Central memory CD8-positive, alpha-beta T cell (primary cell): Measurements from ENCODE around the gene USP46.

Experiments
- ATAC-seq: fragments of 150-1000 bp; cut with Tn5 transposase; replicated peaks from 2 replicates; pipeline ENCODE4 v1.10.0; 2022; ENCODE audit warnings: mild to moderate bottlenecking, moderate FRiP score, moderate number of reproducible peaks; ENCODE audit not compliant: poor library complexity, severe bottlenecking; ENCODE audit errors: extremely low read depth
- DNase-seq, 2 donors: peaks; one replicate each; pipeline ENCODE4 v3.0.0; 2021; ENCODE audit warnings: low spot score in 2 of 2
- H3K27ac Mint-ChIP-seq: one replicate; pipeline ENCODE4 v1.8.0; 2022; ENCODE audit warnings: low read depth, mild to moderate bottlenecking, moderate library complexity, mixed read lengths
- H3K27me3 Mint-ChIP-seq: one replicate; pipeline ENCODE4 v1.8.0; 2022; ENCODE audit warnings: mixed read lengths
- H3K36me3 Mint-ChIP-seq: one replicate; pipeline ENCODE4 v1.8.0; 2022; ENCODE audit warnings: mild to moderate bottlenecking, moderate library complexity, mixed read lengths; ENCODE audit not compliant: insufficient read depth
- H3K4me1 Mint-ChIP-seq: one replicate; pipeline ENCODE4 v1.8.0; 2022; ENCODE audit warnings: mixed read lengths
- H3K4me3 Mint-ChIP-seq: one replicate; pipeline ENCODE4 v1.8.0; 2022; ENCODE audit warnings: mild to moderate bottlenecking, moderate library complexity, mixed read lengths
- H3K9me3 Mint-ChIP-seq: one replicate; pipeline ENCODE4 v1.8.0; 2022; ENCODE audit warnings: mixed read lengths

The USP46 gene, protein sequence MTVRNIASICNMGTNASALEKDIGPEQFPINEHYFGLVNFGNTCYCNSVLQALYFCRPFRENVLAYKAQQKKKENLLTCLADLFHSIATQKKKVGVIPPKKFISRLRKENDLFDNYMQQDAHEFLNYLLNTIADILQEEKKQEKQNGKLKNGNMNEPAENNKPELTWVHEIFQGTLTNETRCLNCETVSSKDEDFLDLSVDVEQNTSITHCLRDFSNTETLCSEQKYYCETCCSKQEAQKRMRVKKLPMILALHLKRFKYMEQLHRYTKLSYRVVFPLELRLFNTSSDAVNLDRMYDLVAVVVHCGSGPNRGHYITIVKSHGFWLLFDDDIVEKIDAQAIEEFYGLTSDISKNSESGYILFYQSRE

DNA sequence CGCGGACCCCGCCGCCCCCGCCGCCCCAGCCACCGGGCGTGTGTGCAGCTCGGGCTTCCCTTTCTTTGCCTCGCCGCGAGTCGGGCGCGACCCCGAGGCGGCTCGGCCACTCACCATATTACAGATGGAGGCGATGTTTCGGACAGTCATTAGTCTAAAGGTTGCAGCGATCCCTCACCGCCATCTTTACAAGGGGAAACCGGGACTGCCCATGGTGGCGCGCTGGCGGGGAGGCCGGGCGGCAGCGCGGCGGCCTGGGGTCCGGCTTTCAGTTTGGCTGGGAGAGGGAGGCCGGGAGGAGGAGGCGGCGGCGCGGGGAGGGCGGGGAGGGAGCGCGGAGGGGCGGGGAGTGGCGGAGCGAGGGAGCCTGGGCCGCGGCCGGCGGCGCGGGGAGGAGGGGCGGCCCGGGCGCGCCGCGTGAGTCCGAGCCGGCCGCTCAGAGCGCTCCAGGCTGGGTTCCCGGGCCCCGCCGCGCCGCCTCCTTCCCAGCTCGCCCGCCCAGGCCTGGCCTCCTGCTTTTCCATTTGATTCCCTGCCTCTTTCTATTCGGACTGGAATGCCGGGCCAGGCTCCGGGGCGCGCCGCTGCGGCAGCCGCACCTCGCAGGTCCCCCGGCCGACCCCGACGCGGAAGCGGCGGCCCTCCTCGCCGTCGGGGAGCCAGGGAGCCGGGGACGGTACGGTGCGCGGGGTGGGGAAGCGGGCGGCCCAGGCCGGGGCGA lies at the start of gene USP46:
Gene USP46 (minus strand): TSS at position 301 of the 721 bp plus-strand sequence. CDS start 151 bp downstream, at position 150.
- no peaks in the 10 kb centered on the region for H3K27me3 Mint-ChIP-seq
- no peaks in the 10 kb centered on the region for H3K9me3 Mint-ChIP-seq
- peak within 1 kb of the TSS; percentile 65 for H3K27ac Mint-ChIP-seq
- H3K36me3 Mint-ChIP-seq: peaks cover 5% of the 10 kb centered on the region
- DNase-seq (peak in 1 of 2 donors; percentile 24), ATAC-seq (peak; percentile 73)
- peak within 1 kb of the TSS; percentile 81 for H3K4me3 Mint-ChIP-seq
- peaks cover 34% of the 10 kb centered on the region for H3K4me1 Mint-ChIP-seq

DNA sequence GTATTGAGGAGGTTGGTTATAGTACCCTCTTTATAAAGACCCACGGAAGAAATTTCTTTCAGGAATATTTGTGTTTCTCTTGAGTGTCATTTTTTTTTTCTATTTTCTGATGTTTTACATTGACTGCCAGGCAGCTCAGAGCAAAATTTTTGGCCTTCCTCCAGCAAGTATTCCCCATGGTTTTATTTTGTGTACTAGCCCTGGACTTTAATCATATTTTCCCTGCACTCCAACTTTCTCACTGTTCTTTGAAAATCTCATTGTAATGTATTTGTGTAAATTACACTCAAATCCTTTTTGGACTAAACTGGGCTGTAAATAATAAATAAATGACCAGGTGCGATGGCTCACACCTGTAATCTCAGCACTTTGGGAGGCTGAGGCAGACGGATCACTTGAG lies 45.6 kb upstream of the USP46 start:
- DNase-seq (no peak), ATAC-seq (no peak)
- Mint-ChIP-seq H3K27ac (no peak overlapping the region), H3K27me3 (no peaks in the 10 kb centered on the region), H3K9me3 (no peaks in the 10 kb centered on the region), H3K4me1 (no peaks in the 10 kb centered on the region), H3K4me3 (no peak overlapping the region), H3K36me3 (peaks cover 4% of the 10 kb centered on the region)

DNA sequence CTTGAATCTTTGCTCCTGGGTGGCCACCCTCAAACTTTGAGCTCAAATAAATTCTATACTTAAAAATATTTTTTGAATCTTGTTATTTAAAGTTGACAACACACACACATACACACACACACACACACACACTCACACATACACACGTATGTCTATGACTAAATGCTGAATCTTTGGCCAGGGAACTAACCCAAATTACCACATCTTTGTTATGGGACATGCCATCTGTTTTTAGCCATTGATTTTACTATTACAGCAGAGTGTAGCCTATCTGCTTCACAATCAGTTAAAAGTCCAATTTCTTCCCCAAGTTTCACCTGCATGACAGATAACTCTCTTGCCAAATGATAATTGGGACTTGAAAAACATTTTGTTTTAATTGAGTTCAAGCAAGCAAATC lies 45.0 kb upstream of the USP46 start:
- H3K36me3 Mint-ChIP-seq: peaks cover 1% of the 10 kb centered on the region
- H3K4me1 Mint-ChIP-seq: no peaks in the 10 kb centered on the region
- no peak for ATAC-seq
- H3K27me3 Mint-ChIP-seq: no peaks in the 10 kb centered on the region
- H3K9me3 Mint-ChIP-seq: no peaks in the 10 kb centered on the region
- H3K27ac Mint-ChIP-seq: no peak overlapping the region
- no peak for DNase-seq
- no peak overlapping the region for H3K4me3 Mint-ChIP-seq

DNA sequence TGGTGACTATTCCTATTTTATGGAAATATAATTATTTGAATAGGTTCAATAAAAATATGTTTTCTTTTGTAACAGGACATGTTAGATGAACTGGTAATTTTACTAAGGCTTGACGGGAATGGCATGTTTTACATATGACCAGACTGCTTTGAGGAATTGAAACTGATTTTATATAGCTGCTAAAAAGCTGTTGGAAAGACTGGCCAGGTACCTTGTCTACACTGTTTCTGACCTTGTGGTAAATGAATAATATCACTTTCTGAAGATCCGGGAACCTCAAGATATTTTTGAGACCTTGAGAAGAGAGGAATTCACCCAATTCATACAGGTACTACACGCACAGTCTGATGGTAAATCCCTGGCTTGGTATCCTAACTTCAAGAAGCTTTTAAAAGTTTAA lies 42.1 kb upstream of the USP46 start:
- Mint-ChIP-seq H3K36me3 (peaks cover 1% of the 10 kb centered on the region), H3K9me3 (no peaks in the 10 kb centered on the region), H3K27ac (no peak overlapping the region), H3K27me3 (peaks cover 9% of the 10 kb centered on the region), H3K4me3 (no peak overlapping the region), H3K4me1 (peaks cover 6% of the 10 kb centered on the region)
- no peak for ATAC-seq
- DNase-seq: no peak

DNA sequence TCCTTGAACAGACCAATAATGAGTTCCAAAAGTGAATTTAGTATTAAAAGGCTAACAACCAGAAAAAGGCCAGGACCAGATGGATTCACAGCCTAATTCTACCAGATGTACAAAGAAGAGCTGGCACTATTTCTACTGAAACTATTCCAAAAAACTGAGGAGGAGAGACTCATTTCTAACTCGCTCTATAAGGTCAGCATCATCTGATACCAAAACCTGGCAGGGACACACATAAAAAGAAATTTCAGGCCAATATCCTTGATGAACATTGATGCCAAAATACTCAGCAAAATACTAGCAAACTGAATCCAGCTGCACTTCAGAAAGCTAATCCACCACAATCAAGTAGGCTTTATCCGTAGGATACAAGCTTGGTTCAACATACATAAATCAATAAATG lies 35.8 kb upstream of the USP46 start:
- Mint-ChIP-seq H3K4me3 (no peak overlapping the region), H3K27ac (no peak overlapping the region)
- DNase-seq: no peak

DNA sequence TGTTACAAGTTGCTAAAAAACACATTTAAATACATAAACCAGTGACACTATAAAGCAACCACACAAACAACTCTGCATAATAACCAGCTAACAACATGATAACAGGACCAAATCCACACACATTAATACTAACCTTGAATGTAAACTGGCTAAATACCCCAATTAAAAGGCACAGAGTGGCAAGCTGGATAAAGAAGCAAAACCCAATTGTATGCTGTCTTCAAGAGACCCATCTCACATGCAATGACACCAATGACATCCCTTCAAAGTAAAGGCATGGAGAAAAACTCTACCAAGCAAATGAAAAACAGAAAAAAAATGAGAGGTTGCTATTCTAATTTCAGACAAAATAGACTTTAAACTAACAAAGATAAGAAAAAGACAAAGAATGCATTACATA lies 34.4 kb upstream of the USP46 start:
- Mint-ChIP-seq H3K27me3 (peaks cover 41% of the 10 kb centered on the region), H3K36me3 (no peaks in the 10 kb centered on the region), H3K4me1 (peaks cover 8% of the 10 kb centered on the region), H3K9me3 (peaks cover 26% of the 10 kb centered on the region), H3K27ac (no peak overlapping the region), H3K4me3 (no peak overlapping the region)
- ATAC-seq (no peak), DNase-seq (no peak)

More for the DNA sequence above, 35.8 kb upstream of the USP46 start:
- ATAC-seq: no peak
- H3K4me1 Mint-ChIP-seq: peaks cover 8% of the 10 kb centered on the region
- H3K9me3 Mint-ChIP-seq: peaks cover 26% of the 10 kb centered on the region
- H3K27me3 Mint-ChIP-seq: peaks cover 41% of the 10 kb centered on the region
- H3K36me3 Mint-ChIP-seq: no peaks in the 10 kb centered on the region

DNA sequence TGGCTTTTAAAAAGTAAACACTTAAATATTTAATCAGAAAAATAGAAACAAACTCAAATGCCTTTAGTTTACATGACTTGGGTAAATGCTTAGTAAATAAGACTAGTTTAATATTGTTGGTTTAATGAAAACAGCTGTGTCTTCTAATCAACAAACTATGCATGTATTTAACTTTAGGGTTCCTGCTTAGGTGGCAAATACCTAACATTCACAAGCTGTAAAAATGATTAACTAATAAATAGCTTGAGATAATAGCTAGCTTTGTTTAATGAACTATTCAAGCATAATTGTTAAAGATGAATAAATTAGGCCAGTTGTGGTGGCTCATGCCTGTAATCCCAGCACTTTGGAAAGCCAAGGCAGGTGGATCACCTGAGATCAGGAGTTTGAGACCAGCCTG lies 30.0 kb upstream of the USP46 start:
- no peak overlapping the region for H3K4me3 Mint-ChIP-seq
- no peak overlapping the region for H3K27ac Mint-ChIP-seq
- no peak for ATAC-seq

DNA sequence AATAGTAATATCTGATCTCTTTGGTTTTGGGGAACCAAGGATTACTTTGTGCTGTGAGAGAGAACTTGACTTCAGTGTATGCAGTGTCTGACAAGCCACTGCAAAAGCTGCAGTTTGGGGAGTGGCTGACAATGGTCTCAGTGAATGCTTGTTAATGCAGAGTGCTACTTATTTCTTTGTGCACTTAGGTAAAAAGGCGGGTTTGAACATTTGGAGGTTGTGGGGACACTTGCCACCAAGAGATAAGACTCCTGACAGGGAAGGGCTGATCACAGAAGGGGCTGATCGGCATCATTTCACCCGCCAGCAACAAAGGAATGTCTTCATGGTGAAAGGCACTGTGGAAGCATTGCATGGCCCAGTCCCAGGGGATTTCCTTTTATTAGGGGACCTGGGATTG lies 28.6 kb upstream of the USP46 start:
- ATAC-seq (no peak), DNase-seq (no peak)
- peaks cover 23% of the 10 kb centered on the region for H3K27me3 Mint-ChIP-seq
- H3K36me3 Mint-ChIP-seq: no peaks in the 10 kb centered on the region
- H3K27ac Mint-ChIP-seq: no peak overlapping the region
- peaks cover 6% of the 10 kb centered on the region for H3K9me3 Mint-ChIP-seq
- no peaks in the 10 kb centered on the region for H3K4me1 Mint-ChIP-seq
- H3K4me3 Mint-ChIP-seq: no peak overlapping the region

More for the DNA sequence above, 30.0 kb upstream of the USP46 start:
- DNase-seq: no peak
- H3K4me1 Mint-ChIP-seq: no peaks in the 10 kb centered on the region
- peaks cover 20% of the 10 kb centered on the region for H3K9me3 Mint-ChIP-seq
- H3K36me3 Mint-ChIP-seq: no peaks in the 10 kb centered on the region
- H3K27me3 Mint-ChIP-seq: peaks cover 32% of the 10 kb centered on the region

DNA sequence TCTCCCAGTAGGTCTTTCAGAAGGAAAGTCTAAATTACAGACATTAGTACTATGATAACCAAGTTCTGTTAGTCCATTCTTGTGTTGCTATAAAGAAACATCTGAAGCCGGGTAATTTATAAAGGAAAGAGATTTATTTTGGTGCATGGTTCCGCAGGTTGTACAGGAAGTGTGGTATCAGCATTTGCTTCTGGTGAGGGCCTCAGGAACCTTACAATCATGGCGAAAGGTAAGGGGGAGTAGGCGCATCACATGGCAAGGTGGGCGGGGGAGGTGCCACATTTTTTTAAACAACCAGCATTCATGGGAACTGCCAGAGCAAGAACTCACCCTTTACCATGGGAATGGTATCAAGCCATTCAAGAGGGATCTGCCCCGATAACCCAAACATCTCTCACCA lies 26.2 kb upstream of the USP46 start:
- ATAC-seq (no peak), DNase-seq (no peak)
- no peaks in the 10 kb centered on the region for H3K36me3 Mint-ChIP-seq
- H3K4me3 Mint-ChIP-seq: no peak overlapping the region
- peaks cover 21% of the 10 kb centered on the region for H3K27me3 Mint-ChIP-seq
- no peak overlapping the region for H3K27ac Mint-ChIP-seq
- H3K4me1 Mint-ChIP-seq: no peaks in the 10 kb centered on the region
- H3K9me3 Mint-ChIP-seq: no peaks in the 10 kb centered on the region

DNA sequence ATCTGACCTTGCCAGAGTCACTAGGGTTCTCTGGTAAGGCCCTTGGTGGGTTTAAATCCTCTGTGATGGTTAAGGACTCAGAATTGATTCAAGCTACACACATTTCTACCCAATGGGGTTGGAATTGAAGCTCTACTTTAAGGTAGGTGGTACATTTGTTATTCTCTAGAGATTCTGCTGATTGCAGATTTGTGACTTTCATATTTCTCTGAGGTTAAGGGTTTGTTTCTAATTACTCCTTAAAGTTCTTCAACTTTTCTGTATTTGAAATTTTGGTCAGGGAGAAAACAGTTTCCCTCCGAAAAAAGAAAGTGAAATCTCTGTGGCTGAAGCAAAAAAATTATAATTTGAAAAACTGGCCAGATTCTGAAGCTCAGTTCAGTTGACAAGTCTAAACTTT lies 25.8 kb upstream of the USP46 start:
- no peak overlapping the region for H3K27ac Mint-ChIP-seq
- ATAC-seq: no peak

DNA sequence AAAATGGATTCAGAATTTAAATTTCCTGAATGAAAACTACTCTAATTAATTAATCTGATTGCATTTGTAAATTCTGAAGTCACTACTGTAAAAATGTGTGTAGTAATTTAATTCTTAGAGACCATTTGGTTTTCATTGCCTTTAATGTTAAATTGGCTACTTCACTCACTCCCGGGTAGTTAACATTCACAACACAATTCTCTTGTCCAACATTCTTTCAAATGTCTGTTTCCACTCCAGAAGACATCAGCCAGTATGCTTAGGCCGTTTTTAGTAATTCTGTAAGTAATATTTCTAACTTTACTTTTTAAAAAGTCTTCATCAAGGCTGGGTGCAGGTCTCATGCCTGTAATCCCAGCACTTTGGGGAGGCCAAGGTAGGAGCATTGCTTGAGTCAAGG lies 21.3 kb upstream of the USP46 start:
- Mint-ChIP-seq H3K4me1 (no peaks in the 10 kb centered on the region), H3K27me3 (peaks cover 21% of the 10 kb centered on the region), H3K9me3 (no peaks in the 10 kb centered on the region), H3K36me3 (no peaks in the 10 kb centered on the region), H3K27ac (no peak overlapping the region), H3K4me3 (no peak overlapping the region)
- no peak for ATAC-seq
- DNase-seq: no peak

More for the DNA sequence above, 25.8 kb upstream of the USP46 start:
- Mint-ChIP-seq H3K4me3 (no peak overlapping the region), H3K4me1 (no peaks in the 10 kb centered on the region), H3K9me3 (no peaks in the 10 kb centered on the region), H3K36me3 (no peaks in the 10 kb centered on the region), H3K27me3 (peaks cover 21% of the 10 kb centered on the region)
- no peak for DNase-seq

DNA sequence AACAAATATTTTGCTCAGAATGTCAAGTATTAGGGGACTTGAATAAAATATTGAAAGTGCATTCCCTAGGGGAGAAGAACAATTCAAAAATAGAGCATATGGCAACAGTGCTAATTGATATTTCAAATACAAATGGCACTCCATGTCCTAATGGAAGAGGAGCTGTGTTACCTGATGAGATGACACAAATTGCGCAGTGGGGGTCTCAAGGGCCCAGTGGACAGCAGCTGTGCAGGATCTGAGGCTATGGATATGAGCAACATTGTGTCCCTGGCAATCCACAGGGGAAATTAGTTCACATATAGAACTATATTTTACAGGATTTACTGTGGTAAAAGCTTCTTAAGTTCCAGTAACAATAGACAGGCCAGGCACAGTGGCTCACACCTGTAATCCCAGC lies 17.4 kb upstream of the USP46 start:
- H3K36me3 Mint-ChIP-seq: no peaks in the 10 kb centered on the region
- ATAC-seq (no peak), DNase-seq (no peak)
- H3K4me3 Mint-ChIP-seq: no peak overlapping the region
- H3K27ac Mint-ChIP-seq: no peak overlapping the region
- no peaks in the 10 kb centered on the region for H3K9me3 Mint-ChIP-seq
- H3K4me1 Mint-ChIP-seq: no peaks in the 10 kb centered on the region
- peaks cover 17% of the 10 kb centered on the region for H3K27me3 Mint-ChIP-seq

DNA sequence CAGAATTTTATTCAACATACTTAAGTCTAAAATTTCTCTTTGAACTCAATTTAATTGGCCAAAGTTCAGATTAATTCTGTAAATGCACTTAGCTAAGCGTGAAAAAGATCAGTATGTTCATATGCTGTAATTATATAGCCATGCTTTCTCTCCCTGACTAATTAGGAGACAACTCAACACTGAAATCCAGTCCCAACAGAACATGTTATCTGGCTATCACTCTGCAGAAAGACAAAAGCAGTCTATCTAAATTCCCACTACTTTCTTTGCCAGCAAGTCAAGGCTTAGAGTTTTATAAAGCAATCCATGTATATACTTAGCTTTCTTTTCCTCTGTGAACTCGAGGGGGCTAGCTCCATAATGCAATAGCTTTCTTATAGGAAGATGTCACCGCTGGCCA lies 16.0 kb upstream of the USP46 start:
- peaks cover 24% of the 10 kb centered on the region for H3K27me3 Mint-ChIP-seq
- H3K4me3 Mint-ChIP-seq: no peak overlapping the region
- H3K27ac Mint-ChIP-seq: no peak overlapping the region
- DNase-seq (no peak), ATAC-seq (no peak)
- H3K9me3 Mint-ChIP-seq: no peaks in the 10 kb centered on the region
- no peaks in the 10 kb centered on the region for H3K4me1 Mint-ChIP-seq
- H3K36me3 Mint-ChIP-seq: no peaks in the 10 kb centered on the region
